GM21515 (cell line): Measurements from ENCODE around the gene CIRBP.

Source experiments
- ATAC-seq: cut with Tn5 transposase; IDR thresholded peaks from one replicate; pipeline ENCODE4 v1.9.1; 2021; ENCODE audit not compliant: unreplicated experiment

CIRBP gene

GRCh38 chr19:1278713-1279660 is 9.9 kb downstream of the CIRBP start:
- no peak for ATAC-seq

- ATAC-seq = no peak
Measured at GRCh38 chr19:1279782-1280341, 10.7 kb downstream of the CIRBP start.

DNA sequence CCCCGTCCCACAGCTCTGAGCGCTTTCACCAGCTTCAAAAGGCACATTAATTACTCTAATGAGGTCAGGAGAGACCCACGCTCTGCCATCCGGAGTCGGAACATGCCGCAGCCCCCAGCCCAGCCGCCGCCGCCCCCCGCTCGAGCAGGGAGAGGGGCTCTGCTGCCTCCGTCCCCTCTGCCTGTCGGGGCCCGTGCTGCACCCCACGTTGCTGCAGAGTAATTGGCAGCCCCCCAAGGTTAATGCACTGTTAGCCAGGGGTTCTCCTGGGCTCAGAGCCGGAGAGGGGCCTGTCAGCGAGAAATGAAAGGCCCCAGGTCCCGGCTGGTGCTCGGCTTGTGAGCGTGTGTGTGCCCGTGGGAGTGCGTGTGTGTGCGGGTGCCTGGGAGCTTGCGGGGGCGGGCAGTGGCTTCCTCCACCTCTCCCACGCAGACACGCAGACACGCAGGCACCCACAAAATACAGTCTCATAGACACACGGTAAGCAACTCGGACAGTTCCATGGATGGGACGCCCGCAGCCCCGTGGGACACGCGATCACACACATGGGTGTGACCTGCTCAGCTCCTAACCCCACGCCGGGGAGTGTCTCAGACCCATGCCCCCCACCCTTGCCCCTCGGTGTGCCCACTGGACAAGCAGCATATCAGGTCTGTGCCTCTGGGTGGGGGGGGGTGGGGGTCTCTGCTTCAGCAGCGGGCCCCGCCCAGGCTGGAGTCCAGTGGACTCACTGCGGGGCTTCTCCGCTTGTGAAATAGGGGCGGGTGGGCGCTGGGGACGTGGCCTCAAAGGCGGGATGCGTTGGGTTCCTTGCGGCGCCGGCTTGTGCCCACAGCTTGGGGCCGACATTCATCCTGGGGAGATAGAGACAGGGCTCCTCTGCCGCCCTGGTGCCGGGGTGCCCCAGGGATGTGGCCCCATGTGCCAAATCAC is 11.8 kb downstream of the CIRBP start:
- ATAC-seq = no peak

GRCh38 chr19:1281569-1282287 is 12.6 kb downstream of the CIRBP start:
- no peak for ATAC-seq

DNA sequence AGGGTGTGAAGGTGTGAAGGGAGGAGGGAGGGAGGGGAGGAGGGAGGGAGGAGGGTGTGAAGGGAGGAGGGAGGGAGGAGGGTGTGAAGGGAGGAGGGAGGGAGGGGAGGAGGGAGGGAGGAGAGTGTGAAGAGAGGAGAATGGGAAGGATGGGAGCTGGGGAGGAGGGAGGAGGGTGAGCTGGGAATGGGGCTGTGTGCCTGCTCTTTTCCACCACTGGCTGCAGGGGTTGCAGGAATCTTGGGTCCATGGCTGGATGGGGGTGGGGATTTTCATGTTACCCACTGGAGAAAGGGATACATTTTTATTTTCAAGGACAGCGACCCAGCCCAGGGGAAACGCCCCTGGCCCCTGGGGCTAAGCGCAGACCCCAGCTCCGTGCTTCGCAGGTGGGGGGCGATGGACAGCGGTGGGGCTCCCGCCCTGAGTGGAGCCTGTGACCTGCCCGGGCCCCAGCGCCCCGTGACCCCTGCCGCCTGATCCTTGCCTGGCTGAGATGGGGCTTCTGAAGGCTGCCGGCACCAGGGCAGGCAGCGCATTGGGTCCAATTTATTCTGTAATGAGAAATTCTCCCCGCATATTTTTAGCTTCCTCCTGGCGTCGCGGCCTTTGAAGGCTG is 13.6 kb downstream of the CIRBP start:
- ATAC-seq = no peak

DNA sequence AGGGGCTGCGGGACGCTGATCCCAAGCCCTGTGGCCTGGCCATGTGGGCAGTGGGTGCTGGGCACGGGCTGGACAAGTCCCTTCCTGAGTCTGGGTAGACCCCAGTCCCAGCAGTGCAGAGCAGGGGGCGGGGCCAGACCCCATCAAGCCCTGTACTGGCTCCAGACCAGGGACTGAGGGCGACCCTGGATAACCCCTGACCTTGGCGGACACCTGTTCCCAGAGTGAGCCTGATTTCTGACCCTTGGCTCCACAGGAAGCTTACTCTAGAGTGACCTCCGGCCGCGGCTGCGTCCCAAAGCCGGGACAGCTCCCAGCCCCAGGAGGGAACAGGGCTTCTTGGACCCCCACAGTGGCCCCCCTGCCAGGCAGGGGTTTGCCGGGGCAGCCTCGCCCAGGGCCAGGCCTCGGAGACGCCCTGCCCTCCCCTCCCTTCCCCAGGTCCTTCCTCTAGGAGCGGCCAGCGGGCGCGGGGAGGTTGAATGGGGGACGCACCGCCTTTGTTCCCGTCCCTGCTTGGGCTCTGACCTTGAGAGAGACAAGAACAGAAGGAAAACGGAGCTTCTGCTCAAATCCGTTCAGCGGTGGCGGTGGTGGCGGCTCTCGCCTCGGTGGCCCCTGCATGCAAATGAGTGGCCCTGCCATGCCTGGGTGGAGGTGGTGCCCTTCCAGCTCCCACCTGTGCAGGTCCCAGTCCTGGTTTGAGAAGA is 14.2 kb downstream of the CIRBP start:
- ATAC-seq = no peak

DNA sequence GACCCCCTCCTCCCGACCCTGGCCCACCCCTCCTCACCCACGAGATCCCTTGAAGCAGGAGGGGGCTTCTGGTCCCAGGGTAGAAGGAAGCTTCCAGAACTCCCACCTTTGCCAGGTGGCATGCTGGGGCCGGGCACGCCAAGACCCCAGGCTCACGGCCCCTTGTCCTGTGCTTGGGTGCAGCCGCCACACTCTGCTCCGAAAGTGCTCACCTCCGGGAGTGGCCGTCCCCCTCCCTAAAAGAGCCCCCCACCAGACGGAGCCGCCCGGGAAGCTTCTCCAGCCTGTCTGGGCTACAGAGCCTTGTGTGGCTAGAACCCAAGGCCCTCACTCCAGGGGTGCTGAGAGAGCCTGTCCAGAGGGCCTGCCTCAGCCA is 14.8 kb downstream of the CIRBP start:
- no peak for ATAC-seq

GRCh38 chr19:1284293-1284978 is 15.3 kb downstream of the CIRBP start:
- no peak for ATAC-seq

GRCh38 chr19:1284979-1285736 is 16.0 kb downstream of the CIRBP start:
- no peak for ATAC-seq

- no peak for ATAC-seq
Measured at GRCh38 chr19:1285737-1286360, 16.7 kb downstream of the CIRBP start, which contains the start of gene EFNA2. TSS of gene EFNA2 (plus strand) at chr19:1285873. CDS start at chr19:1286169, 296 bp downstream.

DNA sequence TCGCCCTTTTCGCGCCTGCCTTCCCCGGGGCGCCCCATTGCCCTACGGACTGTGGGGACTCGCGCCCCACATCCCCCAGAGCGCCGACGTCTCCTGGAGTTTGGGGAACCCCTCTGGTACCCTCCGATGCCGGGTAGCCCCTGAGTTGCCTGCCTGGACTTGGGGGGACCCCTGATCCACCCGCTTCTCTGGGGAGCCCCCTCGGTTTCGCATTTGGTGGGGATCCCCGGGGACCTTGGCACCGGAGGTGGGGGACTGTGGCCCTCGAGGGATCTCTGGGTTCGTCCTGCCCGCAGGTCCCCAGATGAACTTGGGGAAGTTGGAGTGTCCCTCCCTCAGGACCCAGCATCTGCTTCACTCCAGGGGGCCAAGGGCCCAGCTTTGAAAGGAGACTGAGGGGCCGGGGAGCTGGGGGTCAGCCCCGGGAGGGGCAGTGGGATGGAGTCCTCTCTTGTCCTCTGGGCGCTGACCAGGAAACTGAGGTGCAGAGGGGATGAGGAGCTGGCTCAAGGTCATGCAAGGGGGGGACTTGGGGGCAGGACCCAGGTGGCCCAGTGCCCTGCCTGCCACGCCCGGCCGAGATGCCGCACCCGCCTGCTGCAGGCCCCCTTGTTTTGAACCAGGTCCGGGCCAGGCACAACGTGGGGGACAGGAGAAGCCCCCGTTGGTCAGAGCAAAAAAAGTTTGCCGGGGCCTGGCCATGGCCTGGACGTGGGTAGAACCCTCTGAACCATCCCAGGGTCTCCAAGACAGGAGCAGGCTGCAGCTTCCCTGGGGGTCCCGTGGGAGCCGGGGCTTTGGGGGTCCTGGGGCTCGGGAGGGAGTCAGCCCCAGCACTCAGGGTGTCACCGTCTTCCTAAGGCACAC is 17.6 kb downstream of the CIRBP start:
- ATAC-seq = no peak

GRCh38 chr19:1287354-1288225 is 18.5 kb downstream of the CIRBP start:
- no peak for ATAC-seq

DNA sequence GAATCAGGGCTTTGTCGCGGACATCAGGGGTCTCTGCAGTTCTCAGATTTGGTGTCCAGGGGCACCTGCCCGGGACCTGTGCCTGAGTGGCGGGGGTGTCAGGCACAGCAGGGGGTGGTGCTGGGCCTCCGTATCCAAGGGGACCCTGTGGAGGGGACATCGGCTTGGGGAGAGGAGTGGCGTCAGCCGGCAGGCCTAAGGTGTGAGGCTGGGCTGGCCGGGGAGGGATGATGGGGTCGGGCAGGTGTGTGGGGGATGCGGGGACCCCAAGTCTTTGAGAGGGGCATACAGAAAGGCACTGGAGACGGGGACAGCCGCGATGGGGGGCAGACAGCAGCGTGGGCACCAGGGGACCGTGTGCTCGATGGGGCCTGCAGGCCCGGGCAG is 19.1 kb downstream of the CIRBP start:
- ATAC-seq = no peak

DNA sequence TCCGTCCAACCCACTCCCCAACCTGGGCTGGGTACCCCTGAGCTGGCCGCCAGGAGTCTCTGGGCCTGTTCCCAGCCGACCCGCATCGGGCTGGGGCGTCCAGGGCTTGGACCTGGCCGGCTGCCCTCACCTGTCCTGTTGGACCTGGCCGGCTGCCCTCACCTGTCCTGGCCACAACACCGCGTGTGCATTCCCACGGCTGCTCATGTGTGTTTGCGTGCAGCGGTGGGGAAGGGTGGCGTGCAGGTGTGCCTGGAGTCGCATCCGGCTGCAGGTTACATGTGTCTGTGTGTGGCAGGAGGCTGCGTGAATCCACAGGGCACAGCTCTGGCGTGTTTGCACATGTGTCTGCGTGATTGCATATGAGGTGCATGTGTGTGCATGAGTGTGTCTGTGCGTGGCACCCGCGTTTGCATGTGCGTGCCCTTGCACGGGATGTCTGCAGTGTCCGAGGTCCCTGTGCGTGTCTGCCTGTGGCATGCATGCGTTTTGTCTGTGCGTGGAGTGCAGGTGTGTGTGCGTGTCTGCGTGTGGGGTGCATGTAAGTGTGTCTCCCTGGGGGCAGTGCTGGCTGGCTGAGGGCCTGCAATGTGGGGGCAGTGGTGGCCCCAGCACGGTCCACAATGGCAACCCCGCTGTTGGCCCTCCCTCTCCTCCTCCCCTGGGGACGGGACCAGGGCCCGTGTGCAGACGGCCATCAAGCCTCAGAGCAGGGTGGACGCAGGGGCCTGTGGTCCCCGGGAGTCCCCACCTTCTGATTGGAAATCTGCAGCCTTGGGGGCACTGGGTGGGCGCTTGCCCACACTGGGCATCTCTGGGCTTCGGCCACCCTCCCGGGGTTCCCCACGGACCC is 19.9 kb downstream of the CIRBP start:
- ATAC-seq = no peak

- ATAC-seq = no peak
Measured at GRCh38 chr19:1289686-1290025, 20.5 kb downstream of the CIRBP start.
